GM19372 (cell line): Measurements from ENCODE around the gene UQCRHL.

Experiments
- ATAC-seq: cut with Tn5 transposase; IDR thresholded peaks from one replicate; pipeline ENCODE4 v1.9.1; 2021; ENCODE audit warnings: mild to moderate bottlenecking, low read depth, moderate library complexity; ENCODE audit not compliant: unreplicated experiment

The UQCRHL gene

GRCh38 chr1:15799004-15799867 is 8.2 kb downstream of the UQCRHL start:
- ATAC-seq: no peak

GRCh38 chr1:15797614-15798390 is 9.6 kb downstream of the UQCRHL start:
- no peak for ATAC-seq

GRCh38 chr1:15796086-15796462 is 11.4 kb downstream of the UQCRHL start:
- no peak for ATAC-seq

- no peak for ATAC-seq
These were observed 18.7 kb downstream of the UQCRHL start for GRCh38 chr1:15788624-15789301.

GRCh38 chr1:15786581-15786980 is 20.9 kb downstream of the UQCRHL start:
- ATAC-seq: no peak

GRCh38 chr1:15785683-15786082 is 21.8 kb downstream of the UQCRHL start:
- ATAC-seq: no peak

- ATAC-seq: no peak
These were observed 29.3 kb downstream of the UQCRHL start for GRCh38 chr1:15777909-15778707.

- no peak for ATAC-seq
These were observed 31.7 kb downstream of the UQCRHL start for GRCh38 chr1:15775706-15776105.

GRCh38 chr1:15771836-15772515 is 35.5 kb downstream of the UQCRHL start:
- no peak for ATAC-seq

- no peak for ATAC-seq
These were observed 37.0 kb downstream of the UQCRHL start for GRCh38 chr1:15770313-15770962.

GRCh38 chr1:15768388-15768787 is 39.1 kb downstream of the UQCRHL start:
- no peak for ATAC-seq

GRCh38 chr1:15767941-15768340 is 39.5 kb downstream of the UQCRHL start:
- ATAC-seq: no peak

GRCh38 chr1:15765495-15766194 is 41.8 kb downstream of the UQCRHL start:
- ATAC-seq: no peak

GRCh38 chr1:15764890-15765289 is 42.6 kb downstream of the UQCRHL start:
- no peak for ATAC-seq

- ATAC-seq: no peak
These were observed 43.1 kb downstream of the UQCRHL start for GRCh38 chr1:15764269-15764764.

- ATAC-seq: no peak
These were observed 44.9 kb downstream of the UQCRHL start for GRCh38 chr1:15762546-15762945.

GRCh38 chr1:15761366-15762128 is 45.9 kb downstream of the UQCRHL start:
- ATAC-seq: no peak
